ENCODE data around the gene NT5DC3. TPM values are rescaled to one million over a fixed set of nuclear protein-coding genes. Genes with fewer than 3 reads are reported as not detected.

The NT5DC3 gene
- total RNA-seq, 2 donors from 2014 or later = 24.2 to 28.3 TPM

- Histone ChIP-seq H3K36me3 (ENCODE audit: control insufficient read depth, insufficient read depth, low read length) (peaks cover 67% of the 10 kb centered on the region), H3K9me3 (ENCODE audit: control insufficient read depth, low read length) (no peaks in the 10 kb centered on the region), H3K27ac (ENCODE audit: low read depth, low read length) (peak overlapping the region; percentile 22), H3K4me3 (ENCODE audit: low read length) (no peak overlapping the region), H3K4me1 (ENCODE audit: control insufficient read depth, insufficient read depth, low read length) (no peaks in the 10 kb centered on the region), H3K9ac (ENCODE audit: extremely low read depth, low read length, poor library complexity, severe bottlenecking) (no peak overlapping the region), H3K27me3 (ENCODE audit: control insufficient read depth, insufficient read depth, low read length, poor library complexity, severe bottlenecking) (no peaks in the 10 kb centered on the region)
- peak overlapping the region; percentile 61 for H3K27ac Mint-ChIP-seq
- H3K9me3 Mint-ChIP-seq = no peaks in the 10 kb centered on the region
- peaks cover 18% of the 10 kb centered on the region for H3K4me1 Mint-ChIP-seq
- TF ChIP-seq, protein P1, sequence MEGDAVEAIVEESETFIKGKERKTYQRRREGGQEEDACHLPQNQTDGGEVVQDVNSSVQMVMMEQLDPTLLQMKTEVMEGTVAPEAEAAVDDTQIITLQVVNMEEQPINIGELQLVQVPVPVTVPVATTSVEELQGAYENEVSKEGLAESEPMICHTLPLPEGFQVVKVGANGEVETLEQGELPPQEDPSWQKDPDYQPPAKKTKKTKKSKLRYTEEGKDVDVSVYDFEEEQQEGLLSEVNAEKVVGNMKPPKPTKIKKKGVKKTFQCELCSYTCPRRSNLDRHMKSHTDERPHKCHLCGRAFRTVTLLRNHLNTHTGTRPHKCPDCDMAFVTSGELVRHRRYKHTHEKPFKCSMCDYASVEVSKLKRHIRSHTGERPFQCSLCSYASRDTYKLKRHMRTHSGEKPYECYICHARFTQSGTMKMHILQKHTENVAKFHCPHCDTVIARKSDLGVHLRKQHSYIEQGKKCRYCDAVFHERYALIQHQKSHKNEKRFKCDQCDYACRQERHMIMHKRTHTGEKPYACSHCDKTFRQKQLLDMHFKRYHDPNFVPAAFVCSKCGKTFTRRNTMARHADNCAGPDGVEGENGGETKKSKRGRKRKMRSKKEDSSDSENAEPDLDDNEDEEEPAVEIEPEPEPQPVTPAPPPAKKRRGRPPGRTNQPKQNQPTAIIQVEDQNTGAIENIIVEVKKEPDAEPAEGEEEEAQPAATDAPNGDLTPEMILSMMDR (conservative IDR thresholded peaks at IDR 0.05) = no peak
- WGBS, 2 experiments (ENCODE audit: insufficient coverage in 1 of 2, insufficient read length in 1 of 2) = 93% methylated on average over 9 of the region's 9 CpGs; no CpG with 5 or more reads in 1 of the 2 experiments
- H3K36me3 Mint-ChIP-seq (ENCODE audit: low read depth) = peaks cover 46% of the 10 kb centered on the region
- H3K27me3 Mint-ChIP-seq (ENCODE audit: insufficient read depth) = no peaks in the 10 kb centered on the region
- peak; percentile 78 for DNase-seq
- H3K4me3 Mint-ChIP-seq = no peak overlapping the region
Observed at GRCh38 chr12:103769240-103769945, 71.6 kb downstream of the NT5DC3 start.

DNA sequence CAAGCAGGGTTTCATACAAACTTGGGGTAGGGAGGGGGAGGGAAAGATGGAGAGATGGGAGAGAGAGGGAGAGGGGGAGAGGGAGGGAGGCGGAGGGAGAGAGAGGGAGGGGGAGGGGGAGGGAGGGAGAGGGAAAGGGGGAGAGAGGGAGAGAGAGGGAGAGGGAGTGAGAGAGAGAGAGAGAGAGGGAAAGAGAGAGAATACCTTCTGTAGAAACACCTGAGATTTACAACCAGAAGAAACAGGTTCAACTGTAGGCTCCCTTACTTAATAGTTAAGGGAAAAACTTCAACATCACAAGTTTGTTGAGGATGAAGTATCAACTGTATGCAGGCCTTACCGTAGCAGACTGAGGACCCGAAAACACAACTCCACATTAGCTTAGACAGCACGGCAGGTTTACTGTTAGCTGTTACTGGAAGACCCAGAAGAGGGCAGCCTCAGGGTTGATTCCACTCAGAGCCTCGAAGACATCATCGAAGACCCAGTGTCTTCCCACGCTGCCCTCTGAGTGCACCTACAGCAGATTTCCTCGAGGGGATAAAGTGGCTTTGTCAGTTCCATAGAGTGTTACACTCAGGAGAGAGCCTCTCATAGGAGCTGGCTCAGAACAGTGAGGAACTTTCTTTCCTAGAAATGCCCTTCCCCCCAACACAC is 72.4 kb downstream of the NT5DC3 start:
- WGBS, 2 experiments (ENCODE audit: insufficient coverage in 1 of 2, insufficient read length in 1 of 2) = 77 to 89% methylated on average over 7 of the region's 8 CpGs
- Histone ChIP-seq H3K36me3 (ENCODE audit: control insufficient read depth, insufficient read depth, low read length) (peaks cover 73% of the 10 kb centered on the region), H3K4me3 (ENCODE audit: low read length) (no peak overlapping the region), H3K27ac (ENCODE audit: low read depth, low read length) (no peak overlapping the region), H3K27me3 (ENCODE audit: control insufficient read depth, insufficient read depth, low read length, poor library complexity, severe bottlenecking) (no peaks in the 10 kb centered on the region), H3K9ac (ENCODE audit: extremely low read depth, low read length, poor library complexity, severe bottlenecking) (no peak overlapping the region), H3K9me3 (ENCODE audit: control insufficient read depth, low read length) (no peaks in the 10 kb centered on the region), H3K4me1 (ENCODE audit: control insufficient read depth, insufficient read depth, low read length) (no peaks in the 10 kb centered on the region)
- H3K36me3 Mint-ChIP-seq (ENCODE audit: low read depth) = peaks cover 47% of the 10 kb centered on the region
- H3K4me1 Mint-ChIP-seq = peaks cover 18% of the 10 kb centered on the region
- H3K9me3 Mint-ChIP-seq = no peaks in the 10 kb centered on the region
- TF ChIP-seq, protein P1 (conservative IDR thresholded peaks at IDR 0.05) = peak; percentile 43
- peak overlapping the region; percentile 61 for H3K27ac Mint-ChIP-seq
- peak; percentile 70 for DNase-seq
- no peaks in the 10 kb centered on the region for H3K27me3 Mint-ChIP-seq (ENCODE audit: insufficient read depth)
- no peak overlapping the region for H3K4me3 Mint-ChIP-seq

DNA sequence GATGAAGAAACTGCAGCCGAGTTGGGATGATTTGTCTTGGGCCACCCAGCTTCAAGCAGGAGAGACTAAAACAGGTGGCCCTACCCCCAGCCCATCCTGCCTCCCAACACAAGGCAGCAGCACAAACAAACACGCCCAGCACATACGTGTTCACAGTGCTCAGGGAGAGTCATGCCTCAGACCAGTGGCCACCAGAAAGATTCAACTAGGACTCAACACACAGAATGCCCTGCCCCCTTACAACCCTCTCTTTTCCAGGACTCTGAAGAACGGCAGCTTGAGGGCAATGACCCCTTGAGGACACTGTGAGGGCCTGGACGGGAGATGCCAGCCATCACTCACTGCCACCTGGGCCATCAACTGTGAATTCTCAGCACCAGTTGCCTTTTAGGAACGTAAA is 75.0 kb downstream of the NT5DC3 start:
- Histone ChIP-seq H3K9me3 (ENCODE audit: control insufficient read depth, low read length) (no peaks in the 10 kb centered on the region), H3K9ac (ENCODE audit: extremely low read depth, low read length, poor library complexity, severe bottlenecking) (no peak overlapping the region), H3K4me3 (ENCODE audit: low read length) (no peak overlapping the region), H3K36me3 (ENCODE audit: control insufficient read depth, insufficient read depth, low read length) (peaks cover 70% of the 10 kb centered on the region), H3K4me1 (ENCODE audit: control insufficient read depth, insufficient read depth, low read length) (no peaks in the 10 kb centered on the region), H3K27me3 (ENCODE audit: control insufficient read depth, insufficient read depth, low read length, poor library complexity, severe bottlenecking) (no peaks in the 10 kb centered on the region), H3K27ac (ENCODE audit: low read depth, low read length) (no peak overlapping the region)
- no peak for DNase-seq
- Mint-ChIP-seq H3K4me3 (no peak overlapping the region), H3K36me3 (ENCODE audit: low read depth) (peaks cover 44% of the 10 kb centered on the region), H3K27ac (peak overlapping the region; percentile 55), H3K9me3 (no peaks in the 10 kb centered on the region), H3K4me1 (peaks cover 14% of the 10 kb centered on the region), H3K27me3 (ENCODE audit: insufficient read depth) (no peaks in the 10 kb centered on the region)
- TF ChIP-seq, protein P1 (conservative IDR thresholded peaks at IDR 0.05) = no peak
- WGBS, 2 experiments (ENCODE audit: insufficient coverage in 1 of 2, insufficient read length in 1 of 2) = 86 to 91% methylated on average over 2 to 6 of the region's 6 CpGs

Data from endodermal cell (in vitro differentiated cells).